ENCODE results near the gene MFAP2. TPM values are rescaled to one million over a fixed set of nuclear protein-coding genes. Genes with fewer than 3 reads are reported as not detected.
"Not testable (repeated sequence)": the region's sequence is repeated elsewhere in the genome, so short reads cannot be mapped to it uniquely, and the experiment has no call there.

The MFAP2 gene
- total and polyA plus RNA-seq, 7 donors = 0.40 to 4.0 (median 0.67) TPM

GRCh38 chr1:16955186-16955585 lies 25.2 kb downstream of the MFAP2 start:
- no peak overlapping the region for H3K27ac ChIP-seq
- DNase-seq (no peak), ATAC-seq (no peak)
- intact Hi-C loops (cut with DNase I) = loop anchor here in 1 of 2 donors (10.0 kb wide), 1 partner anchor 280 kb away; no protein-coding TSS in a partner anchor
- H3K27me3 ChIP-seq (ENCODE audit: insufficient read depth in 3 of 3, low read length in 2 of 3) = no peaks in the 10 kb centered on the region
- WGBS, 3 donors = 94 to 96% (median 96%) methylated on average over 20 to 25 of the region's 25 CpGs
- no peak overlapping the region for H3K4me3 ChIP-seq
- TF ChIP-seq, protein P1, sequence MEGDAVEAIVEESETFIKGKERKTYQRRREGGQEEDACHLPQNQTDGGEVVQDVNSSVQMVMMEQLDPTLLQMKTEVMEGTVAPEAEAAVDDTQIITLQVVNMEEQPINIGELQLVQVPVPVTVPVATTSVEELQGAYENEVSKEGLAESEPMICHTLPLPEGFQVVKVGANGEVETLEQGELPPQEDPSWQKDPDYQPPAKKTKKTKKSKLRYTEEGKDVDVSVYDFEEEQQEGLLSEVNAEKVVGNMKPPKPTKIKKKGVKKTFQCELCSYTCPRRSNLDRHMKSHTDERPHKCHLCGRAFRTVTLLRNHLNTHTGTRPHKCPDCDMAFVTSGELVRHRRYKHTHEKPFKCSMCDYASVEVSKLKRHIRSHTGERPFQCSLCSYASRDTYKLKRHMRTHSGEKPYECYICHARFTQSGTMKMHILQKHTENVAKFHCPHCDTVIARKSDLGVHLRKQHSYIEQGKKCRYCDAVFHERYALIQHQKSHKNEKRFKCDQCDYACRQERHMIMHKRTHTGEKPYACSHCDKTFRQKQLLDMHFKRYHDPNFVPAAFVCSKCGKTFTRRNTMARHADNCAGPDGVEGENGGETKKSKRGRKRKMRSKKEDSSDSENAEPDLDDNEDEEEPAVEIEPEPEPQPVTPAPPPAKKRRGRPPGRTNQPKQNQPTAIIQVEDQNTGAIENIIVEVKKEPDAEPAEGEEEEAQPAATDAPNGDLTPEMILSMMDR (IDR thresholded peaks at IDR 0.05) = no peak
- H3K36me3 ChIP-seq (ENCODE audit: insufficient read depth in 1 of 2, low read depth in 1 of 2) = peaks cover 0 to 34% of the 10 kb centered on the region in 2 donors
- no peaks in the 10 kb centered on the region for H3K9me3 ChIP-seq
- peaks cover under 1% of the 10 kb centered on the region for H3K4me1 ChIP-seq

DNA sequence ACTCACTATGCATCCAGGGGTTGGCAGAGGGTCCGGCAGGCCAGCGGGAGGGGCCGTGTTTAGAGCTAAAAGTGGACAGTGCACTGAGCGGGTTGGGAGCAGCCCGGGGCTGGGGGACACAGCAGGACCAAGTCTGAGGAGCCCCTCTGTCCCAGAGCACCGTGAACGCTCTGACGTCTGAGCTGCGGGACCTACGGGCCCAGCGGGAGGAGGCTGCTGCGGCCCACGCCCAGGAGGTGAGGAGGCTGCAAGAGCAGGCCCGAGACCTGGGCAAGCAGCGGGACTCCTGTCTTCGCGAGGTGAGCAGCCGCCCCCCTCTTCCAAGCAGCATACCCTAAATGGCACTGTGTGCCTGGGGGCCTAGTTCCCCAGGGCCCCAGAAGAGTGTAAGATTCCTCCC lies 25.8 kb downstream of the MFAP2 start:
- no peaks in the 10 kb centered on the region for H3K27me3 ChIP-seq (ENCODE audit: insufficient read depth in 3 of 3, low read length in 2 of 3)
- TF ChIP-seq, protein P1 (IDR thresholded peaks at IDR 0.05) = no peak
- H3K9me3 ChIP-seq = no peaks in the 10 kb centered on the region
- DNase-seq (no peak), ATAC-seq (no peak)
- intact Hi-C loops (cut with DNase I) = loop anchor here in 1 of 2 donors (10.0 kb wide), 1 partner anchor 280 kb away; no protein-coding TSS in a partner anchor
- H3K4me3 ChIP-seq = no peak overlapping the region
- H3K36me3 ChIP-seq (ENCODE audit: insufficient read depth in 1 of 2, low read depth in 1 of 2) = peaks cover 0 to 34% of the 10 kb centered on the region in 2 donors
- H3K4me1 ChIP-seq = no peaks in the 10 kb centered on the region
- 95 to 96% (median 96%) methylated on average over 17 to 18 of the region's 18 CpGs for WGBS, 3 donors
- H3K27ac ChIP-seq = no peak overlapping the region

DNA sequence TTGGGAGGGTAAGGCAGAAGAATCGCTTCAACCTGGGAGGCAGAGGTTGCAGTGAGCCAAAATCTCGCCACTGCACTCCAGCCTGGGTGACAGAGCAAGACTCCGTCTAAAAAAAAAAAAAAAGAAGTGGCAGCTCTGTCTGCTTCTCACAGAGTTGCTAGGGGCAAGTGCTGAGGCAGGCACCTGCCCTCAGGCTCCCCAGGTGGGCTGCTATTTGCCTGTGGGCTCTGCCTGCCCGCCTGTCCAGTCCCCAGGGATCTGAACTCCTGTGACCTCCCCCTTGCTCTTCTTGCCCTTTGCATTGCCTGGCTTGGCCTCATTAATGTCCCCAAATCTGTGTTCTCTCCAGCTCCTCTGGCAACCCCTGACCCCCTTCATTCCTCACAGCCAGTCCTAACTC lies 28.0 kb downstream of the MFAP2 start:
- not testable (repeated sequence) for H3K4me3 ChIP-seq; H3K4me1 ChIP-seq; H3K27me3 ChIP-seq (ENCODE audit: insufficient read depth in 3 of 3, low read length in 2 of 3); ATAC-seq; H3K9me3 ChIP-seq; DNase-seq; H3K27ac ChIP-seq
- WGBS, 3 donors = 81 to 100% (median 92%) methylated on average over 4 of the region's 4 CpGs
- H3K36me3 ChIP-seq (ENCODE audit: insufficient read depth in 1 of 2, low read depth in 1 of 2) = peaks cover 0 to 41% of the 10 kb centered on the region in 2 donors
- intact Hi-C loops (cut with DNase I) = loop anchor here in 1 of 2 donors (10.0 kb wide), 1 partner anchor 282 kb away; no protein-coding TSS in a partner anchor

DNA sequence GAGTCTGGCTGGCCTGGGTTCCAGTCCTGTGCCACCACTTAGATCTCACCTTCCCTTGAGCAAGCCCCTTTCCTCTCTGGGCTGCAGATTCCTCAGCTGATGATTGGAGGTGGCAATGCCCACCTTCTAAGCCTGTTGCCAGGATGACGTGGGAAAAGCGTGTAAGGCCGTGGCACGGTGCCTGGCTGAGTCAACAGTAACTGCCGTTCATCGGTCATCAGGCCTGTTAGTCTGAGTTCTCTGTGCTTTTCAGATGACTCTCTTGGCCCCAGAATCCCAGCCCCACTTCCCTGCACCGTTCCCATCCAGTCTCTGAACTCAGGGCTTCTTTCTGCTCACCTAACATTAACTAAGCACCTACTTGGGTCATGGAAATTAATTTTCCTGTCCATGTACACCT lies 31.4 kb downstream of the MFAP2 start:
- intact Hi-C loops (cut with DNase I) = loop anchor here in 1 of 2 donors (2.0 kb wide), 1 partner anchor 26 kb away; no protein-coding TSS in a partner anchor
- H3K4me1 ChIP-seq; H3K4me3 ChIP-seq; H3K27ac ChIP-seq; H3K9me3 ChIP-seq; H3K27me3 ChIP-seq (ENCODE audit: insufficient read depth in 3 of 3, low read length in 2 of 3); DNase-seq; ATAC-seq: not testable (repeated sequence)
- peaks cover 2 to 17% of the 10 kb centered on the region in 2 donors for H3K36me3 ChIP-seq (ENCODE audit: insufficient read depth in 1 of 2, low read depth in 1 of 2)
- 46 to 55% (median 50%) methylated on average over 7 of the region's 7 CpGs for WGBS, 3 donors

DNA sequence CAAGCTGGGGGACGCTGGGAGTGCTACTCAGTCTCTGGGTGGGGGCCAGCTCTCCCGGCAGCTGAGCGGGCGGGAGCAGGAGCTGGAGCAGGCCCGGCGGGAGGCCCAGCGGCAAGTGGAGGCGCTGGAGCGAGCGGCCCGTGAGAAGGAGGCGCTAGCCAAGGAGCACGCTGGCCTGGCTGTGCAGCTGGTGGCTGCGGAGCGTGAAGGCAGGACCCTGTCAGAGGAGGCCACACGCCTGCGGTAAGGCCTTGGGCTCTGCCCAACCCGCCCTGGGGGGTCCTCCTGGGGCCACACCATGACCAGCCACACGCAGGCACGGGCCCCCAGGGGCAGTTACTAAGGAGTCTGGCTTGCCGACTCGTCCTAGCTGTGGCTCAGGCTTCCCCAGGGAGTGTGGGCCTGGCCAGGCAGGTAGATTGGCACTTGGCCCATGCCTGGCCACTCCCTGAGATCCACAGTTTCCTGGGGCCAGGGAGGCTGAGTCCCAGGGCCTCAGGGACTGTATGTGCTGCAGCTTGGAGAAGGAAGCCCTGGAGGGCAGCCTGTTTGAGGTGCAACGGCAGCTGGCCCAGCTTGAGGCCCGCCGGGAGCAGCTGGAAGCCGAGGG lies 32.0 kb downstream of the MFAP2 start:
- H3K36me3 ChIP-seq (ENCODE audit: insufficient read depth in 1 of 2, low read depth in 1 of 2) = peaks cover 2 to 18% of the 10 kb centered on the region in 2 donors
- H3K9me3 ChIP-seq; H3K4me3 ChIP-seq; H3K27me3 ChIP-seq (ENCODE audit: insufficient read depth in 3 of 3, low read length in 2 of 3); H3K4me1 ChIP-seq; H3K27ac ChIP-seq: not testable (repeated sequence)
- 81 to 87% (median 82%) methylated on average over 19 to 26 of the region's 26 CpGs for WGBS, 3 donors
- DNase-seq = peak in 1 of 2 donors; percentile 55
- peak in 1 of 4 donors; percentile 13 for ATAC-seq
- intact Hi-C loops (cut with DNase I) = loop anchor here in 1 of 2 donors (2.0 kb wide), 1 partner anchor 26 kb away; no protein-coding TSS in a partner anchor

GRCh38 chr1:16946646-16947045 lies 33.8 kb downstream of the MFAP2 start:
- no peaks in the 10 kb centered on the region for H3K4me1 ChIP-seq
- H3K27ac ChIP-seq = no peak overlapping the region
- DNase-seq = peak in 1 of 2 donors; percentile 58
- H3K27me3 ChIP-seq (ENCODE audit: insufficient read depth in 3 of 3, low read length in 2 of 3) = no peaks in the 10 kb centered on the region
- H3K36me3 ChIP-seq (ENCODE audit: insufficient read depth in 1 of 2, low read depth in 1 of 2) = peaks cover 2 to 28% of the 10 kb centered on the region in 2 donors
- TF ChIP-seq, protein P1 (IDR thresholded peaks at IDR 0.05) = no peak
- 87 to 94% (median 93%) methylated on average over 18 to 19 of the region's 19 CpGs for WGBS, 3 donors
- H3K4me3 ChIP-seq = no peak overlapping the region
- no peaks in the 10 kb centered on the region for H3K9me3 ChIP-seq
- ATAC-seq = no peak
- intact Hi-C loops (cut with DNase I) = no loop called here

- 88 to 92% (median 88%) methylated on average over 9 to 13 of the region's 13 CpGs for WGBS, 3 donors
- intact Hi-C loops (cut with DNase I); ATAC-seq; H3K9me3 ChIP-seq; H3K4me3 ChIP-seq; H3K27ac ChIP-seq; H3K27me3 ChIP-seq (ENCODE audit: insufficient read depth in 3 of 3, low read length in 2 of 3); H3K4me1 ChIP-seq; DNase-seq: not testable (repeated sequence)
- H3K36me3 ChIP-seq (ENCODE audit: insufficient read depth in 1 of 2, low read depth in 1 of 2) = peaks cover 2 to 28% of the 10 kb centered on the region in 2 donors
Observed at GRCh38 chr1:16946185-16946584, 34.2 kb downstream of the MFAP2 start.

DNA sequence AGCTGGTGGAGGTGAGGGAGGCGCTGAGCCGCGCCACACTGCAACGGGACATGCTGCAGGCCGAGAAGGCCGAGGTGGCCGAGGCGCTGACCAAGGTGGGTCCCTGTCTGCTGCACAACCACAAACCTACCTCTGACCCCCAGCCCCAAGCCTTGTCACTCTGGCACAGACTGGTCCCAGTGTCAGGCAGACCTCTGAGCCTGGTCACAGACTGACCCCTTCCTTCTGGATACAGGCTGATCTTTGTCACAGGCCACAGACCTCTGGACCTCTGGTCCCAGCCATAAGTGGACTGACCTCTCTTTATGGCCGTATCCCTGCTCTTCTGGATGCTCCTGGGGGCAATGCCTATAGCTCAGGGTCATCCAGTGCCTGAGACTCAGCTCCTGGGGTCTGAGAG lies 34.9 kb downstream of the MFAP2 start:
- H3K4me3 ChIP-seq; intact Hi-C loops (cut with DNase I); DNase-seq; H3K9me3 ChIP-seq; H3K27ac ChIP-seq; H3K4me1 ChIP-seq; H3K27me3 ChIP-seq (ENCODE audit: insufficient read depth in 3 of 3, low read length in 2 of 3): not testable (repeated sequence)
- H3K36me3 ChIP-seq (ENCODE audit: insufficient read depth in 1 of 2, low read depth in 1 of 2) = peaks cover 2 to 28% of the 10 kb centered on the region in 2 donors
- 91 to 93% (median 92%) methylated on average over 5 to 8 of the region's 9 CpGs for WGBS, 3 donors
- peak in 3 of 4 donors; percentile 4 to 9 (median 9) for ATAC-seq
